GM12878 (cell line): ENCODE measurements around the gene SYNDIG1. TPM values are rescaled to one million over a fixed set of nuclear protein-coding genes. Genes with fewer than 3 reads are reported as not detected.

ENCODE experiments used
- ATAC-seq: fragments of 200-7000 bp; cut with Tn5 transposase; 3 replicates; pipeline ENCODE4 v1.9.1; 2020; ENCODE audit warnings: mild to moderate bottlenecking, moderate library complexity
- BruUV-seq: library from RNA; stranded (reverse); fragments of 400-500 nt; replicated peaks from 2 replicates; lab custom pipeline; 2021; lab: Mats Ljungman, UMichigan
- CTCF ChIA-PET: fragments of 300-600 bp; sonication (Branson Sonifier 250); formaldehyde crosslinking; extraction: SDS; loops from one replicate; lab custom pipeline; 2021; ENCODE audit warnings: inconsistent platforms; lab: Yijun Ruan, JAX
- POLR2A ChIA-PET: fragments of 350-600 bp; formaldehyde crosslinking; extraction: SDS; loops from one replicate; lab custom pipeline; 2021; ENCODE audit warnings: inconsistent platforms; lab: Charles Lee
- RAD21 ChIA-PET: fragments of 300-600 bp; sonication (Branson Sonifier 250); formaldehyde crosslinking; loops from one replicate; lab custom pipeline; 2023; ENCODE audit warnings: antibody characterized with exemption; ENCODE audit not compliant: unreplicated experiment; lab: Charles Lee
- SMC1A ChIA-PET: fragments of 300-600 bp; sonication (Branson Sonifier 250); formaldehyde crosslinking; loops from one replicate; lab custom pipeline; 2023; ENCODE audit not compliant: unreplicated experiment, uncharacterized antibody; lab: Charles Lee
- DNase-seq: peaks from one replicate; pipeline ENCODE4 v3.0.0-alpha.2; 2011; ENCODE audit warnings: low read depth, low spot score
- FAIRE-seq: peaks from 3 replicates; lab custom pipeline; 2011; peaks lifted over from hg19 to GRCh38; lab: Jason Lieb, UNC
- H2AFZ ChIP-seq: 2 replicates; pipeline ENCODE4 v1.6.0; 2011; ENCODE audit warnings: low read depth, low read length, control low read depth; ENCODE audit not compliant: control insufficient read depth
- H3K27ac ChIP-seq: 2 replicates; pipeline ENCODE4 v1.5.1; 2011; ENCODE audit warnings: control low read depth; ENCODE audit not compliant: control insufficient read depth, insufficient read depth
- H3K27me3 ChIP-seq, 2 experiments: replicated peaks in 1 of 2; 2 replicates each; pipeline versions ENCODE4 v1.6.0 to v1.6.1; 2011; ENCODE audit warnings: low read length in 1 of 2; ENCODE audit not compliant: control insufficient read depth in 2 of 2, insufficient read depth in 2 of 2
- H3K36me3 ChIP-seq, 2 experiments: 2 replicates each; pipeline ENCODE4 v1.5.1; 2011; ENCODE audit warnings: low read length in 1 of 2; ENCODE audit not compliant: control insufficient read depth in 2 of 2, insufficient read depth in 2 of 2
- H3K4me1 ChIP-seq: 2 replicates; pipeline ENCODE4 v1.6.1; 2011; ENCODE audit warnings: mild to moderate bottlenecking, low read length, moderate library complexity, mixed read lengths; ENCODE audit not compliant: control insufficient read depth, insufficient read depth
- H3K4me2 ChIP-seq: 2 replicates; pipeline ENCODE4 v1.6.0; 2011; ENCODE audit warnings: control low read depth; ENCODE audit not compliant: control insufficient read depth, insufficient read depth
- H3K4me3 ChIP-seq: fragments of 200-600 bp; sonication (generic); 2 replicates; pipeline ENCODE4 v1.5.1; 2016
- H3K79me2 ChIP-seq: 2 replicates; pipeline ENCODE4 v1.6.0; 2011; ENCODE audit warnings: low read length; ENCODE audit not compliant: control insufficient read depth, insufficient read depth
- H3K9ac ChIP-seq: 2 replicates; pipeline ENCODE4 v1.8.0; 2011; ENCODE audit warnings: low read length, control low read depth, mixed read lengths; ENCODE audit not compliant: control insufficient read depth, insufficient read depth
- H3K9me3 ChIP-seq: replicated peaks from 3 replicates; pipeline ENCODE4 v1.5.1; 2011; ENCODE audit warnings: mild to moderate bottlenecking, low read length; ENCODE audit not compliant: control insufficient read depth, insufficient read depth
- H4K20me1 ChIP-seq: 2 replicates; pipeline ENCODE4 v1.6.0; 2011; ENCODE audit not compliant: control insufficient read depth, insufficient read depth
- BACH1 ChIP-seq: fragments of 450-650 bp; IDR thresholded peaks from 2 replicates; pipeline ENCODE4 v1.6.1; 2017; ENCODE audit warnings: mild to moderate bottlenecking, borderline replicate concordance
- BCLAF1 ChIP-seq: fragments of 450-650 bp; IDR thresholded peaks from 2 replicates; pipeline ENCODE4 v1.6.1; 2017; ENCODE audit warnings: antibody characterized with exemption, mild to moderate bottlenecking, moderate library complexity
- BHLHE40 ChIP-seq, 2 experiments: fragments of 450-650 bp in 1 of 2; IDR thresholded peaks; 2 replicates each; pipeline ENCODE4 v1.6.1; 2011 to 2017; ENCODE audit warnings: low read depth in 2 of 2, borderline replicate concordance in 1 of 2, improper control_type of control experiment in 1 of 2, low read length in 1 of 2, mild to moderate bottlenecking in 1 of 2
- EED ChIP-seq: sonication (generic); IDR thresholded peaks from 2 replicates; pipeline ENCODE4 v1.6.1; 2016; ENCODE audit warnings: antibody characterized with exemption, low read depth
- IKZF1 ChIP-seq: fragments of 450-650 bp; conservative IDR thresholded peaks from 2 replicates; pipeline ENCODE4 v1.6.1; 2017; ENCODE audit warnings: antibody characterized with exemption, mild to moderate bottlenecking
- PBX3 ChIP-seq: IDR thresholded peaks from 2 replicates; pipeline ENCODE4 v1.6.1; 2011; ENCODE audit warnings: mild to moderate bottlenecking, low read depth, low read length, moderate library complexity; ENCODE audit not compliant: insufficient replicate concordance
- POLR2AphosphoS2 ChIP-seq: IDR thresholded peaks from 2 replicates; pipeline ENCODE4 v1.6.1; 2011; ENCODE audit warnings: low read depth, mild to moderate bottlenecking, low read length, improper control_type of control experiment, moderate library complexity
- POLR2AphosphoS5 ChIP-seq: IDR thresholded peaks from 2 replicates; pipeline ENCODE4 v1.6.1; 2011; ENCODE audit warnings: mild to moderate bottlenecking, low read length, inconsistent platforms
- PRDM15 ChIP-seq: fragments of 450-650 bp; formaldehyde crosslinking; IDR thresholded peaks from 2 replicates; pipeline ENCODE4 v1.4.0; 2020; ENCODE audit warnings: mild to moderate bottlenecking, moderate library complexity
- ZBED1 ChIP-seq: IDR thresholded peaks from 2 replicates; pipeline ENCODE4 v1.6.1; 2016; ENCODE audit warnings: borderline replicate concordance
- ZBTB4 ChIP-seq: fragments of 450-650 bp; formaldehyde crosslinking; IDR thresholded peaks from 2 replicates; pipeline ENCODE4 v1.4.0; 2022; ENCODE audit warnings: mild to moderate bottlenecking, moderate library complexity
- ZSCAN29 ChIP-seq: fragments of 450-650 bp; IDR thresholded peaks from 2 replicates; pipeline ENCODE4 v1.6.1; 2017; ENCODE audit warnings: mild to moderate bottlenecking, moderate library complexity
- WGBS: methylation state at CpG from one replicate; pipeline ENCODE4 v1.1.6; 2016; ENCODE audit warnings: low lambda C conversion rate; ENCODE audit not compliant: insufficient replicate concordance, insufficient coverage; ENCODE audit errors: missing lambda C conversion rate; 5-methylcytosine and 5-hydroxymethylcytosine counted together
- in situ Hi-C: fragments of 300-500 bp; cut with MboI; formaldehyde crosslinking; loops from 9 replicates; pipeline ENCODE4 v1.14.3; 2018; ENCODE audit warnings: mixed read lengths
- intact Hi-C: fragments of 100-400 bp; cut with micrococcal nuclease; formaldehyde crosslinking; loops from one replicate; pipeline ENCODE4 v1.14.2; 2022; ENCODE audit not compliant: unreplicated experiment
- polyA plus RNA-seq, 11 experiments: library from polyadenylated mRNA; depleted of rRNA in 4 of 11; unstranded in 6 of 11; stranded (reverse) in 5 of 11; fragments of >200 nt; fragmentation: Nextera tagmentation in 4 of 11; fragmentation: Illumina TruSeq in 1 of 11; extraction: Ambion mirVana in 4 of 11; extraction: Trizol in 1 of 11; gene quantifications; 1 replicate in 1 of 11; 2 replicates in 10 of 11; pipeline versions ENCODE4 v1.2.1 to v1.2.3, GENCODE V29; 2011 to 2016; ENCODE audit warnings: inconsistent platforms in 2 of 11, missing spikeins in 2 of 11, low read depth in 1 of 11
- total RNA-seq, 4 experiments: library from RNA; depleted of rRNA in 3 of 4; stranded (reverse); fragments of >200 nt in 3 of 4; fragmentation: Illumina TruSeq in 1 of 4; extraction: Trizol in 1 of 4; gene quantifications; 2 replicates each; pipeline versions ENCODE4 v1.2.1 to v1.2.3, GENCODE V29; 2013 to 2021

Gene SYNDIG1
- total and polyA plus RNA-seq, 10 of the 15 experiments (the other 5 are each of a cell fraction or from before 2014, with no cell fraction given), result not detected

- TF ChIP-seq BCLAF1 (no peak), PBX3 (no peak)
Observed at GRCh38 chr20:24659835-24660234, 190.4 kb downstream of the SYNDIG1 start (continued).

GRCh38 chr20:24660651-24661050, 191.2 kb downstream of the SYNDIG1 start:
- DNase-seq (no peak), FAIRE-seq (no peak), ATAC-seq (no peak)
- SMC1A ChIA-PET, result no interaction called here
- Histone ChIP-seq H4K20me1 (no peaks in the 10 kb centered on the region), H3K36me3 (no peaks in the 10 kb centered on the region), H3K27me3 (no peaks in the 10 kb centered on the region; a peak in 1 of 4 replicates), H3K79me2 (no peaks in the 10 kb centered on the region), H2AFZ (no peak overlapping the region), H3K4me1 (no peaks in the 10 kb centered on the region), H3K9ac (no peak overlapping the region), H3K27ac (no peak overlapping the region), H3K4me2 (no peak overlapping the region), H3K4me3 (no peak overlapping the region), H3K9me3 (no peaks in the 10 kb centered on the region)
- in situ Hi-C loops, result no loop called here
- BruUV-seq, result no TSS peak
- RAD21 ChIA-PET, result no interaction called here
- CTCF ChIA-PET, result no interaction called here
- POLR2A ChIA-PET, result no interaction called here
- intact Hi-C loops, result no loop called here
- 46% methylated on average over 8 of the region's 8 CpGs for WGBS
- TF ChIP-seq POLR2AphosphoS2, result no peak
- TF ChIP-seq PRDM15, result no peak
- no peak for TF ChIP-seq ZBTB4 (CRISPR knock-in tag)
- TF ChIP-seq IKZF1, result no peak
- TF ChIP-seq EED, result no peak
- no peak for TF ChIP-seq BHLHE40 (IDR thresholded peaks at IDR 0.05; ENCODE audit: borderline replicate concordance in 1 of 2, low read depth in 2 of 2, low read length in 1 of 2)
- no peak for TF ChIP-seq ZSCAN29
- TF ChIP-seq POLR2AphosphoS5, result no peak
- no peak for TF ChIP-seq BACH1
- no peak for TF ChIP-seq ZBED1
